ENCODE data around the gene SDCCAG8. TPM values are rescaled to one million over a fixed set of nuclear protein-coding genes. Genes with fewer than 3 reads are reported as not detected.

SDCCAG8 gene
- total RNA-seq, 1 experiment from 2014 or later = 18.7 TPM

GRCh38 chr1:243273506-243273905 lies 17.7 kb downstream of the SDCCAG8 start:
- in situ Hi-C loops (cut with HindIII; ENCODE audit: low sequenced_read_pairs) = no loop called here
- DNase-seq (ENCODE audit: low spot score) = no peak

GRCh38 chr1:243273945-243274344 lies 18.1 kb downstream of the SDCCAG8 start:
- DNase-seq (ENCODE audit: low spot score) = no peak
- in situ Hi-C loops (cut with HindIII; ENCODE audit: low sequenced_read_pairs) = no loop called here

- DNase-seq (ENCODE audit: low spot score) = no peak
- in situ Hi-C loops (cut with HindIII; ENCODE audit: low sequenced_read_pairs) = no loop called here
Measured at GRCh38 chr1:243275316-243275715, 19.5 kb downstream of the SDCCAG8 start.

- in situ Hi-C loops (cut with HindIII; ENCODE audit: low sequenced_read_pairs) = no loop called here
- DNase-seq (ENCODE audit: low spot score) = no peak
Measured at GRCh38 chr1:243280571-243281129, 24.8 kb downstream of the SDCCAG8 start.

- DNase-seq (ENCODE audit: low spot score) = no peak
Measured at GRCh38 chr1:243281672-243282071, 25.8 kb downstream of the SDCCAG8 start.

GRCh38 chr1:243286409-243287122 lies 30.7 kb downstream of the SDCCAG8 start:
- in situ Hi-C loops (cut with HindIII; ENCODE audit: low sequenced_read_pairs) = no loop called here
- DNase-seq (ENCODE audit: low spot score) = no peak

More at GRCh38 chr1:243281672-243282071, 25.8 kb downstream of the SDCCAG8 start:
- in situ Hi-C loops (cut with HindIII; ENCODE audit: low sequenced_read_pairs) = no loop called here

- in situ Hi-C loops (cut with HindIII; ENCODE audit: low sequenced_read_pairs) = no loop called here
- no peak for DNase-seq (ENCODE audit: low spot score)
Measured at GRCh38 chr1:243287123-243287460, 31.3 kb downstream of the SDCCAG8 start.

GRCh38 chr1:243287652-243288051 lies 31.8 kb downstream of the SDCCAG8 start:
- in situ Hi-C loops (cut with HindIII; ENCODE audit: low sequenced_read_pairs) = no loop called here
- no peak for DNase-seq (ENCODE audit: low spot score)

- in situ Hi-C loops (cut with HindIII; ENCODE audit: low sequenced_read_pairs) = no loop called here
- DNase-seq (ENCODE audit: low spot score) = no peak
Measured at GRCh38 chr1:243288062-243288461, 32.2 kb downstream of the SDCCAG8 start.

- in situ Hi-C loops (cut with HindIII; ENCODE audit: low sequenced_read_pairs) = no loop called here
- no peak for DNase-seq (ENCODE audit: low spot score)
Measured at GRCh38 chr1:243291292-243291691, 35.5 kb downstream of the SDCCAG8 start.

GRCh38 chr1:243292117-243292516 lies 36.3 kb downstream of the SDCCAG8 start:
- no peak for DNase-seq (ENCODE audit: low spot score)
- in situ Hi-C loops (cut with HindIII; ENCODE audit: low sequenced_read_pairs) = no loop called here

GRCh38 chr1:243293941-243294722 lies 38.3 kb downstream of the SDCCAG8 start:
- no peak for DNase-seq (ENCODE audit: low spot score)
- in situ Hi-C loops (cut with HindIII; ENCODE audit: low sequenced_read_pairs) = no loop called here

- in situ Hi-C loops (cut with HindIII; ENCODE audit: low sequenced_read_pairs) = no loop called here
- no peak for DNase-seq (ENCODE audit: low spot score)
Measured at GRCh38 chr1:243294723-243295121, 38.9 kb downstream of the SDCCAG8 start.

- in situ Hi-C loops (cut with HindIII; ENCODE audit: low sequenced_read_pairs) = no loop called here
- no peak for DNase-seq (ENCODE audit: low spot score)
Measured at GRCh38 chr1:243299069-243299468, 43.2 kb downstream of the SDCCAG8 start.

GRCh38 chr1:243301059-243301458 lies 45.2 kb downstream of the SDCCAG8 start:
- no peak for DNase-seq (ENCODE audit: low spot score)
- in situ Hi-C loops (cut with HindIII; ENCODE audit: low sequenced_read_pairs) = no loop called here

GRCh38 chr1:243311809-243312208 lies 56.0 kb downstream of the SDCCAG8 start:
- in situ Hi-C loops (cut with HindIII; ENCODE audit: low sequenced_read_pairs) = no loop called here

GRCh38 chr1:243312952-243313634 lies 57.3 kb downstream of the SDCCAG8 start:
- in situ Hi-C loops (cut with HindIII; ENCODE audit: low sequenced_read_pairs) = no loop called here
- DNase-seq (ENCODE audit: low spot score) = no peak

More at GRCh38 chr1:243311809-243312208, 56.0 kb downstream of the SDCCAG8 start:
- no peak for DNase-seq (ENCODE audit: low spot score)

GRCh38 chr1:243313635-243314536 lies 58.0 kb downstream of the SDCCAG8 start:
- in situ Hi-C loops (cut with HindIII; ENCODE audit: low sequenced_read_pairs) = no loop called here
- peak; percentile 4 for DNase-seq (ENCODE audit: low spot score)

- no peak for DNase-seq (ENCODE audit: low spot score)
- in situ Hi-C loops (cut with HindIII; ENCODE audit: low sequenced_read_pairs) = no loop called here
Measured at GRCh38 chr1:243315455-243315854, 59.6 kb downstream of the SDCCAG8 start.

Measured in G401 (cell line).